Measurements from ENCODE around the gene PSAT1.

- TF ChIP-seq EZH2 (IDR thresholded peaks at IDR 0.05; ENCODE audit: insufficient read depth, poor library complexity, severe bottlenecking) (no peak), EZH2phosphoT487 (IDR thresholded peaks at IDR 0.05; ENCODE audit: insufficient read depth, low read depth) (no peak)
Observed at GRCh38 chr9:78371981-78372380, 75.1 kb downstream of the PSAT1 start.

Data from GM23248 (cell line).